A549 treated with Mapracorat at 1 μM for 4 hours (cell line): Measurements from ENCODE around the gene ZNF737. TPM values are rescaled to one million over a fixed set of nuclear protein-coding genes. Genes with fewer than 3 reads are reported as not detected.

Source experiments
- total RNA-seq: library from RNA; stranded (reverse); fragments of 200-300 nt; extraction: Qiagen RNA extraction; gene quantifications from 5 replicates; pipeline ENCODE4 v1.2.3, GENCODE V29; 2022

Gene ZNF737
- 0.14 TPM in 1 of 5 replicates, not detected in the others for total RNA-seq

GRCh38 chr19:20565321-20566018, at the start of gene ZNF737:
ZNF737 (minus strand) TSS chr19:20565781; CDS start chr19:20565640, 141 bp downstream.

Other genes with a start within 250 kb of the ZNF737 start
- not detected in 5 replicates for gene ZNF626, start 95.8 kb upstream of the ZNF737 start, total RNA-seq
- not detected in 5 replicates for gene ZNF66, start 210.5 kb upstream of the ZNF737 start, total RNA-seq